Activated B cell treated with CpG ODN at 0.5 μM for 24 hours (primary cell): ENCODE results near the gene BEX3. TPM values are rescaled to one million over a fixed set of nuclear protein-coding genes. Genes with fewer than 3 reads are reported as not detected.

Experiments
- ATAC-seq: fragments of 200-7000 bp; cut with Tn5 transposase; one replicate; pipeline ENCODE4 v1.10.0; 2021; ENCODE audit warnings: low read depth, mild to moderate bottlenecking, moderate library complexity
- CTCF ChIA-PET: fragments of 350-600 bp; sonication (Branson Sonifier 250); formaldehyde crosslinking; loops from one replicate; lab custom pipeline; 2021; ENCODE audit warnings: antibody characterized with exemption; lab: Charles Lee
- POLR2A ChIA-PET: fragments of 350-600 bp; sonication (Branson Sonifier 250); formaldehyde crosslinking; loops from one replicate; lab custom pipeline; 2021; ENCODE audit warnings: antibody characterized with exemption; lab: Charles Lee
- DNase-seq: peaks from one replicate; pipeline ENCODE4 v3.0.0; 2022
- H3K27ac Mint-ChIP-seq: one replicate; pipeline ENCODE4 v1.8.0; 2020; ENCODE audit warnings: mixed read lengths
- H3K27me3 Mint-ChIP-seq: one replicate; pipeline ENCODE4 v1.8.0; 2021; ENCODE audit warnings: mixed read lengths
- H3K36me3 Mint-ChIP-seq: one replicate; pipeline ENCODE4 v1.8.0; 2021; ENCODE audit warnings: low read depth, mixed read lengths
- H3K4me1 Mint-ChIP-seq: one replicate; pipeline ENCODE4 v1.8.0; 2021; ENCODE audit warnings: mixed read lengths
- H3K4me3 Mint-ChIP-seq: one replicate; pipeline ENCODE4 v1.8.0; 2020; ENCODE audit warnings: mild to moderate bottlenecking, mixed read lengths
- H3K9me3 Mint-ChIP-seq: one replicate; pipeline ENCODE4 v1.8.0; 2020; ENCODE audit warnings: mixed read lengths
- intact Hi-C: fragments of 100-400 bp; cut with micrococcal nuclease; formaldehyde crosslinking; loops from one replicate; pipeline ENCODE4 v1.15.1; 2024
- total RNA-seq: library from RNA; stranded (reverse); gene quantifications from 2 replicates; pipeline ENCODE4 v1.2.3, GENCODE V29; 2022
- TF ChIP-seq, protein P1 (sequence below): fragments of 200-600 bp; IDR thresholded peaks from one replicate; pipeline ENCODE4 v1.8.0; 2022; ENCODE audit warnings: antibody characterized with exemption, mild to moderate bottlenecking

The BEX3 gene
- total RNA-seq, 1 donor from 2014 or later, result 0.42 TPM

DNA sequence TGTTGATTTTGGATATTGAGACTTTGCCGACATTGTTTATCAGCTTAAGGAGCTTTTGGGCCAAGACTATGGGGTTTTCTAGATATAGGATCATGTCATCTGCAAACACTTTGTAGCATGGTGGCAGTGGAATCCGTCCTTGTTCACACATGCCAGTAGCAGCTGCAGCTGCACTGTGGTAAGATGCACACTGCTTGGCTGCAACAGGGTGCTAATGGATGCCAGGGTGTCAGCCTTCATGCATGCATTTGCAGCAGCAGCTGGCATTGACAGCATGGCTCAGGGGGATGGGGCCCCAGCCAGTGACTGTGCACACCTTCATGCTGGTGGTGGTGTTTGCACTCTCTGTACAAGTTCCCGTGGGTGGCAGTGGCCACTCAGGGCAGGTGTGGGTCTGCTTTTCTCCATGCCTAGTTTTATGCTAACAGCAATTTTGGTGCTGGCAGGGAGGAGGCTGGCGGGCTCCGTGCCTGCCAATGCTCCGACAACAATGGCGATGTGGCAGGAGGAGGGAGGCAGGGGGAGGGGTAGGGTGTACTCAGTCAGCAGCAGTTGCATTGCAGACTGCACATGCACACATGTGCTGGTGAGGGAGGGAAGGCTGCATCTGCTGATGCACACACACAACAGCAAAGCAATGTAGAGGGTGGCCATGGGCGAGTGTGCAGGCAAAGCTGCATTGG is 37.5 kb downstream of the BEX3 start:
- POLR2A ChIA-PET, result no interaction called here
- TF ChIP-seq, protein P1, sequence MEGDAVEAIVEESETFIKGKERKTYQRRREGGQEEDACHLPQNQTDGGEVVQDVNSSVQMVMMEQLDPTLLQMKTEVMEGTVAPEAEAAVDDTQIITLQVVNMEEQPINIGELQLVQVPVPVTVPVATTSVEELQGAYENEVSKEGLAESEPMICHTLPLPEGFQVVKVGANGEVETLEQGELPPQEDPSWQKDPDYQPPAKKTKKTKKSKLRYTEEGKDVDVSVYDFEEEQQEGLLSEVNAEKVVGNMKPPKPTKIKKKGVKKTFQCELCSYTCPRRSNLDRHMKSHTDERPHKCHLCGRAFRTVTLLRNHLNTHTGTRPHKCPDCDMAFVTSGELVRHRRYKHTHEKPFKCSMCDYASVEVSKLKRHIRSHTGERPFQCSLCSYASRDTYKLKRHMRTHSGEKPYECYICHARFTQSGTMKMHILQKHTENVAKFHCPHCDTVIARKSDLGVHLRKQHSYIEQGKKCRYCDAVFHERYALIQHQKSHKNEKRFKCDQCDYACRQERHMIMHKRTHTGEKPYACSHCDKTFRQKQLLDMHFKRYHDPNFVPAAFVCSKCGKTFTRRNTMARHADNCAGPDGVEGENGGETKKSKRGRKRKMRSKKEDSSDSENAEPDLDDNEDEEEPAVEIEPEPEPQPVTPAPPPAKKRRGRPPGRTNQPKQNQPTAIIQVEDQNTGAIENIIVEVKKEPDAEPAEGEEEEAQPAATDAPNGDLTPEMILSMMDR, result no peak
- no peak for DNase-seq
- CTCF ChIA-PET, result no interaction called here
- intact Hi-C loops, result no loop called here
- no peaks in the 10 kb centered on the region for H3K36me3 Mint-ChIP-seq
- no peak overlapping the region for H3K27ac Mint-ChIP-seq
- no peaks in the 10 kb centered on the region for H3K9me3 Mint-ChIP-seq
- no peak overlapping the region for H3K4me3 Mint-ChIP-seq
- H3K27me3 Mint-ChIP-seq, result no peaks in the 10 kb centered on the region
- no peaks in the 10 kb centered on the region for H3K4me1 Mint-ChIP-seq
- no peak for ATAC-seq

DNA sequence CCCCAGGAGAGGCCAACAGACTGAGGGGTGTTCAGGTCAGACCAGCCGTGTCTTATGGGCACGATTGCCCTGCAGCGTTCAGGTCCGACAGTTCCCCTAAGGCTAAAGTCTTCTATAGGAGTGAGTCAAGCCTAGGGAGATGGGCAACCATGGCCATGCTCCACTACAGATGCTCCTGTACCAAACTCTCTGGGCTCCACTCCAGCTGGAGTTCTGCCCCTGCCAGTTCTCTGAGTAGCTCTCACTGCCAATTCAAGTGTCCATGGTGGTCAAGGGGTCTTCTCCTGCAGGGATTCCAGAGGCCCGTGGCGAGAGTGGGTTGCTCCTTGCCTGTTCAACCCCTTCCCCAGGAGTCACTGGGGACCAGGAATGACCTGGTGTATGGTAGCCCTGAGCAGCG is 38.2 kb downstream of the BEX3 start:
- POLR2A ChIA-PET, result no interaction called here
- Mint-ChIP-seq H3K27ac (no peak overlapping the region), H3K4me1 (no peaks in the 10 kb centered on the region), H3K9me3 (no peaks in the 10 kb centered on the region), H3K36me3 (no peaks in the 10 kb centered on the region), H3K27me3 (no peaks in the 10 kb centered on the region), H3K4me3 (no peak overlapping the region)
- intact Hi-C loops, result no loop called here
- TF ChIP-seq, protein P1, result no peak
- ATAC-seq (no peak), DNase-seq (no peak)
- CTCF ChIA-PET, result no interaction called here

DNA sequence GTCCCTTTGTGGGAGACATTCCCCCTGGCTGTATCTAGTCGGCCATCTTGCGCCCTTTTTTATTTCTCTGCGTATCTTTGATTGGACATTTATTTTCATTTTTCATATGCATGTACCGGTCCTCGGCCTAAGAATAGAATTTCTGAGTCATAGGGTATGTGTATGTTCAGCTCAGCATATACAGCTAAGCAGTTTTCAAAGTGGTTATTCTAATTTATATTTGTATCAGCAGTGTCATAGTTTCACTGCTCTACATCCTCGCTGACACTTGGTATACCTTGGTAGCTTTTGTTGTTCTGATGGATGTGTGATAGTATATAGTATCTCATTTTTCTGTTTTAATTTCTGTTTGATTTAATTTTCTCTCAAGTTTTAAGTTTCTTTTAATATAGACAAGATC is 38.7 kb downstream of the BEX3 start:
- Mint-ChIP-seq H3K27me3 (no peaks in the 10 kb centered on the region), H3K27ac (no peak overlapping the region), H3K4me3 (no peak overlapping the region), H3K4me1 (no peaks in the 10 kb centered on the region), H3K9me3 (no peaks in the 10 kb centered on the region), H3K36me3 (no peaks in the 10 kb centered on the region)
- intact Hi-C loops, result no loop called here
- ChIA-PET POLR2A (no interaction called here), CTCF (no interaction called here)
- no peak for ATAC-seq
- TF ChIP-seq, protein P1, result no peak
- no peak for DNase-seq

DNA sequence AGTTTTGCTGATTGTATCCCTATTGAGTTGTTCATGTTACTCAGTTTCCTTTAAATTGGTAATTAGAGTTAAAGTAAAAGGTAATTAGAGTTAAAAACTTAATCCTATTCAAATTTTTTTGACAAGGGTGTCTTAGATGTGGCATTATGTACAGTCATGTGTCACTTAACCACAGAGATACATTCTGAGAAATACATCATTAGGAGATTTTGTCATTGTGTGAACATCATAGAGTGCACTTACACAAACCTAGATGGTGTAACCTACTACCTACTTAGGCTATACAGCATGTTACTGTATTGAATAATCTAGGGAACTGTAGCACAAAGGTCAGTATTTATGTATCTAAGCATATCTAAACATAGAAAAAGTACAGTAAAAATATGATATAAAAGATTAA is 39.2 kb downstream of the BEX3 start:
- no peaks in the 10 kb centered on the region for H3K36me3 Mint-ChIP-seq
- no peaks in the 10 kb centered on the region for H3K27me3 Mint-ChIP-seq
- ATAC-seq, result no peak
- CTCF ChIA-PET, result no interaction called here
- DNase-seq, result no peak
- intact Hi-C loops, result no loop called here
- no peaks in the 10 kb centered on the region for H3K4me1 Mint-ChIP-seq
- POLR2A ChIA-PET, result no interaction called here
- TF ChIP-seq, protein P1, result no peak
- H3K27ac Mint-ChIP-seq, result no peak overlapping the region
- no peaks in the 10 kb centered on the region for H3K9me3 Mint-ChIP-seq
- H3K4me3 Mint-ChIP-seq, result no peak overlapping the region

DNA sequence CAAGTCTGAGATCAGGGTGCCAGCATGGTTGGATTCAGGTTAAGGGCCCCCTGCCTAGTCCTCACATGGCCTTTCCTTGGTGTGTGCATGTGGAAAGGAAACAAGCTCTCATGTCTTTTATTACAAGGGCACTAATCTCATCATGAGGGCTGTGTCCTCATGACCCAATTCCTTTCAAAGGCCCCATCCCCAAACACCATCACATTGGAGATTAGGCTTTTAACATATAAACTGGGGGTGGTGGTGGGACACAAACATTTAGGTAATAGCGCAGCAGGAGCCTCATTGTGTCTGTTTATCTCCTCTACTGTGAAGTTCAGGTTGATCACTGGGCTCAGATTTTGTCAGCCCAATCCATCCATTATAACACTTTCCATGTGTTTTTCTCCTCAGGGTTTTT is 41.0 kb downstream of the BEX3 start:
- no peaks in the 10 kb centered on the region for H3K9me3 Mint-ChIP-seq
- H3K36me3 Mint-ChIP-seq, result no peaks in the 10 kb centered on the region
- H3K4me1 Mint-ChIP-seq, result no peaks in the 10 kb centered on the region
- intact Hi-C loops, result no loop called here
- ChIA-PET CTCF (no interaction called here), POLR2A (no interaction called here)
- H3K27ac Mint-ChIP-seq, result no peak overlapping the region
- TF ChIP-seq, protein P1, result no peak
- ATAC-seq (no peak), DNase-seq (no peak)
- no peaks in the 10 kb centered on the region for H3K27me3 Mint-ChIP-seq
- no peak overlapping the region for H3K4me3 Mint-ChIP-seq
